A673 (cell line): Measurements from ENCODE around the gene FAM163B. TPM values are rescaled to one million over a fixed set of nuclear protein-coding genes. Genes with fewer than 3 reads are reported as not detected.

Experiments used
- BruUV-seq: library from RNA; stranded (reverse); fragments of 400-500 nt; replicated peaks from 2 replicates; lab custom pipeline; 2021; lab: Mats Ljungman, UMichigan
- CTCF ChIA-PET: fragments of 300-600 bp; sonication (Branson Sonifier 250); formaldehyde crosslinking; loops from one replicate; lab custom pipeline; 2022; ENCODE audit warnings: antibody characterized with exemption; lab: Charles Lee
- POLR2A ChIA-PET: fragments of 300-600 bp; sonication (Branson Sonifier 250); formaldehyde crosslinking; loops from one replicate; lab custom pipeline; 2022; ENCODE audit warnings: antibody characterized with exemption; ENCODE audit not compliant: low non-redundant PET; lab: Charles Lee
- DNase-seq: peaks from one replicate; pipeline ENCODE4 v3.0.0-alpha.2; 2015; ENCODE audit warnings: low spot score
- H3K27ac ChIP-seq: fragments of 200-600 bp; sonication (generic); 2 replicates; pipeline ENCODE4 v1.5.1; 2016; ENCODE audit warnings: mixed run types, low read depth, mild to moderate bottlenecking, mixed read lengths, antibody characterized with exemption, low read length; ENCODE audit not compliant: poor library complexity, severe bottlenecking
- H3K27me3 ChIP-seq: fragments of 200-600 bp; sonication (generic); replicated peaks from 2 replicates; pipeline ENCODE4 v1.6.1; 2017; ENCODE audit warnings: mixed run types, low read depth, mild to moderate bottlenecking, mixed read lengths, antibody characterized with exemption, low read length; ENCODE audit not compliant: insufficient read depth, poor library complexity
- H3K36me3 ChIP-seq: fragments of 200-600 bp; sonication (generic); 2 replicates; pipeline ENCODE4 v1.6.1; 2016; ENCODE audit warnings: mixed run types, mild to moderate bottlenecking, mixed read lengths, antibody characterized with exemption, low read length; ENCODE audit not compliant: insufficient read depth, poor library complexity, severe bottlenecking
- H3K4me1 ChIP-seq: fragments of 200-600 bp; sonication (generic); 2 replicates; pipeline ENCODE4 v1.6.1; 2017; ENCODE audit warnings: mixed run types, mild to moderate bottlenecking, mixed read lengths, antibody characterized with exemption, low read length; ENCODE audit not compliant: insufficient read depth, poor library complexity, severe bottlenecking
- H3K4me3 ChIP-seq: fragments of 200-600 bp; sonication (generic); 2 replicates; pipeline ENCODE4 v1.5.1; 2016; ENCODE audit warnings: low read depth, mixed run types, mild to moderate bottlenecking, mixed read lengths, low read length; ENCODE audit not compliant: poor library complexity, severe bottlenecking
- H3K9me3 ChIP-seq: fragments of 200-600 bp; sonication (generic); 2 replicates; pipeline ENCODE4 v1.6.1; 2016; ENCODE audit warnings: mixed run types, low read depth, mild to moderate bottlenecking, mixed read lengths, antibody characterized with exemption, low read length; ENCODE audit not compliant: poor library complexity, severe bottlenecking
- EZH2 ChIP-seq: fragments of 200-600 bp; sonication (generic); IDR thresholded peaks from 2 replicates; pipeline ENCODE4 v1.6.1; 2017; ENCODE audit warnings: borderline replicate concordance, low read depth, mild to moderate bottlenecking, mixed read lengths, antibody characterized with exemption, low read length; ENCODE audit not compliant: poor library complexity, severe bottlenecking
- intact Hi-C: fragments of 100-400 bp; cut with micrococcal nuclease; formaldehyde crosslinking; loops from one replicate; pipeline ENCODE4 v1.10.0; 2022; ENCODE audit not compliant: unreplicated experiment
- total RNA-seq: library from RNA; stranded (reverse); gene quantifications from 2 replicates; pipeline ENCODE4 v1.2.3, GENCODE V29; 2021
- TF ChIP-seq, protein P1 (sequence below): fragments of 300-800, 200-600 bp; sonication (generic); conservative IDR thresholded peaks from 2 replicates; pipeline ENCODE4 v1.5.1; 2017; ENCODE audit warnings: low read depth, mild to moderate bottlenecking, antibody characterized with exemption, low read length, moderate library complexity, mixed read lengths

The FAM163B gene
- total RNA-seq, 1 experiment from 2014 or later, result not detected

- ChIA-PET CTCF (no interaction called here), POLR2A (no interaction called here)
- no peaks in the 10 kb centered on the region for H3K36me3 ChIP-seq
- peaks cover 5% of the 10 kb centered on the region for H3K9me3 ChIP-seq
- no peaks in the 10 kb centered on the region for H3K27me3 ChIP-seq
- no TSS peak for BruUV-seq
- no peak for DNase-seq
- H3K4me1 ChIP-seq, result peaks cover 25% of the 10 kb centered on the region
- no peak for TF ChIP-seq EZH2
- TF ChIP-seq, protein P1, sequence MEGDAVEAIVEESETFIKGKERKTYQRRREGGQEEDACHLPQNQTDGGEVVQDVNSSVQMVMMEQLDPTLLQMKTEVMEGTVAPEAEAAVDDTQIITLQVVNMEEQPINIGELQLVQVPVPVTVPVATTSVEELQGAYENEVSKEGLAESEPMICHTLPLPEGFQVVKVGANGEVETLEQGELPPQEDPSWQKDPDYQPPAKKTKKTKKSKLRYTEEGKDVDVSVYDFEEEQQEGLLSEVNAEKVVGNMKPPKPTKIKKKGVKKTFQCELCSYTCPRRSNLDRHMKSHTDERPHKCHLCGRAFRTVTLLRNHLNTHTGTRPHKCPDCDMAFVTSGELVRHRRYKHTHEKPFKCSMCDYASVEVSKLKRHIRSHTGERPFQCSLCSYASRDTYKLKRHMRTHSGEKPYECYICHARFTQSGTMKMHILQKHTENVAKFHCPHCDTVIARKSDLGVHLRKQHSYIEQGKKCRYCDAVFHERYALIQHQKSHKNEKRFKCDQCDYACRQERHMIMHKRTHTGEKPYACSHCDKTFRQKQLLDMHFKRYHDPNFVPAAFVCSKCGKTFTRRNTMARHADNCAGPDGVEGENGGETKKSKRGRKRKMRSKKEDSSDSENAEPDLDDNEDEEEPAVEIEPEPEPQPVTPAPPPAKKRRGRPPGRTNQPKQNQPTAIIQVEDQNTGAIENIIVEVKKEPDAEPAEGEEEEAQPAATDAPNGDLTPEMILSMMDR, result no peak
- H3K4me3 ChIP-seq, result no peak overlapping the region
- no peak overlapping the region for H3K27ac ChIP-seq
- intact Hi-C loops, result no loop called here
Measured at GRCh38 chr9:133587466-133587865, 21.7 kb downstream of the FAM163B start.

DNA sequence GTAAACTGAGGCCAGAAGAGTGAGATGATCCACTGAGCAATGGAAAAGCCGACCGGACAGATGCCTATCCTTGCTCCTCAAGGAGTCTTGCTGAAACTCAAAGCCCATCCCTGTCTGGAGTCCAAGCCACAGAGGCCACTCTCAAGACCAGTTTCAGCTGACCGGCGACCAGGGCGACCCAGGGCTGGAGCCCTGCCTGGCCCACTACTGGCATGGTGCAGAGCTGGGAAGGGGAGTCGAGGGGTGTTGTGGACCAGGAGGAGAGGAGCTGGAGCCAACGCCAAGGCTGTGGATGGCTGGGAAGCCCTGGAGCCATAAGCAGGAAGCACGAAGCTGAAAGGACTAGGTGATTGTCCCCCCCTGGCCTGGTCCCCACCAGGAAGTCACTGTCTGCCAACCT, 22.1 kb downstream of the FAM163B start:
- BruUV-seq, result no TSS peak
- no peaks in the 10 kb centered on the region for H3K27me3 ChIP-seq
- H3K4me1 ChIP-seq, result peaks cover 26% of the 10 kb centered on the region
- intact Hi-C loops, result no loop called here
- H3K4me3 ChIP-seq, result no peak overlapping the region
- TF ChIP-seq, protein P1, result no peak
- no peak for TF ChIP-seq EZH2
- peaks cover 5% of the 10 kb centered on the region for H3K9me3 ChIP-seq
- ChIA-PET POLR2A (no interaction called here), CTCF (no interaction called here)
- DNase-seq, result no peak
- H3K36me3 ChIP-seq, result no peaks in the 10 kb centered on the region
- no peak overlapping the region for H3K27ac ChIP-seq

GRCh38 chr9:133585481-133586351, 23.5 kb downstream of the FAM163B start:
- CTCF ChIA-PET, result no interaction called here
- POLR2A ChIA-PET, result no interaction called here
- DNase-seq, result peak; percentile 75

More at GRCh38 chr9:133585481-133586351, 23.5 kb downstream of the FAM163B start:
- Histone ChIP-seq H3K9me3 (peaks cover 5% of the 10 kb centered on the region), H3K36me3 (no peaks in the 10 kb centered on the region), H3K4me3 (peak overlapping the region; percentile 11), H3K27me3 (no peaks in the 10 kb centered on the region), H3K27ac (peak overlapping the region; percentile 49), H3K4me1 (peaks cover 38% of the 10 kb centered on the region)
- intact Hi-C loops, result no loop called here
- BruUV-seq, result no TSS peak
- TF ChIP-seq EZH2, result no peak
- TF ChIP-seq, protein P1, result no peak
